Right lobe of liver (tissue), 4 donors: Measurements from ENCODE around the gene SP5.

Experiments used
- CTCF ChIP-seq, 4 donors: fragments of 200-600 bp in 3 of 4; fragments of 450-650 bp in 1 of 4; IDR thresholded peaks; one replicate each; pipeline versions ENCODE4 v1.5.1 to v1.8.0; 2016 to 2022; ENCODE audit warnings: antibody characterized with exemption in 4 of 4, mild to moderate bottlenecking in 2 of 4
- POLR2A ChIP-seq: fragments of 450-650 bp; IDR thresholded peaks from one replicate; pipeline ENCODE4 v1.6.1; 2017; ENCODE audit warnings: antibody characterized with exemption, mild to moderate bottlenecking
- donor health status: DM: no; HTN: no; CAD: no.
- donor health status: DM: no; HTN: no; CAD: no.
- donor health status: DM: no; HTN: yes; CAD: no.

GRCh38 chr2:170717599-170717963 is 2.4 kb downstream of the SP5 start:
- TF ChIP-seq CTCF (IDR thresholded peaks at IDR 0.05), result no peak
- TF ChIP-seq POLR2A, result no peak
